DND-41 (cell line): ENCODE results near the gene ETV1.

Experiments used
- ATAC-seq: fragments of 200-7000 bp; cut with Tn5 transposase; 3 replicates; pipeline ENCODE4 v1.9.1; 2021; ENCODE audit warnings: low read depth; ENCODE audit not compliant: insufficient read depth
- DNase-seq: peaks from one replicate; pipeline ENCODE4 v3.0.0-alpha.2; 2020
- H2AFZ ChIP-seq: 2 replicates; pipeline ENCODE4 v1.6.0; 2012; ENCODE audit warnings: low read depth, low read length
- H3K27ac ChIP-seq: 2 replicates; pipeline ENCODE4 v1.5.1; 2012; ENCODE audit warnings: low read length, inconsistent platforms
- H3K27me3 ChIP-seq: fragments of 200-600 bp; sonication (generic); 2 replicates; pipeline ENCODE4 v1.6.0; 2012; ENCODE audit warnings: low read length, mild to moderate bottlenecking, inconsistent platforms; ENCODE audit not compliant: insufficient read depth, poor library complexity
- H3K36me3 ChIP-seq: 2 replicates; pipeline ENCODE4 v1.5.1; 2012; ENCODE audit warnings: low read length, inconsistent platforms; ENCODE audit not compliant: insufficient read depth
- H3K4me1 ChIP-seq: 2 replicates; pipeline ENCODE4 v1.5.1; 2012; ENCODE audit warnings: mild to moderate bottlenecking, low read length; ENCODE audit not compliant: insufficient read depth
- H3K4me2 ChIP-seq: 2 replicates; pipeline ENCODE4 v1.6.0; 2012; ENCODE audit warnings: mild to moderate bottlenecking, moderate library complexity, low read length, inconsistent platforms; ENCODE audit not compliant: insufficient read depth
- H3K4me3 ChIP-seq, 2 experiments: fragments of 200-600 bp in 1 of 2; shearing (Covaris generic) in 1 of 2; 2 replicates each; pipeline ENCODE4 v1.5.1; 2012 to 2016; ENCODE audit warnings: inconsistent platforms in 2 of 2, low read length in 2 of 2, mild to moderate bottlenecking in 2 of 2, low read depth in 1 of 2, moderate library complexity in 1 of 2
- H3K79me2 ChIP-seq: 2 replicates; pipeline ENCODE4 v1.6.0; 2012; ENCODE audit warnings: low read length, inconsistent platforms; ENCODE audit not compliant: insufficient read depth
- H3K9ac ChIP-seq: 2 replicates; pipeline ENCODE4 v1.6.0; 2012; ENCODE audit warnings: low read depth, mild to moderate bottlenecking, inconsistent platforms, low read length, moderate library complexity
- H3K9me3 ChIP-seq: 2 replicates; pipeline ENCODE4 v1.5.1; 2012; ENCODE audit warnings: low read length, moderate library complexity, mild to moderate bottlenecking, inconsistent platforms; ENCODE audit not compliant: insufficient read depth, severe bottlenecking
- H4K20me1 ChIP-seq: 2 replicates; pipeline ENCODE4 v1.6.0; 2012; ENCODE audit warnings: low read length; ENCODE audit not compliant: insufficient read depth
- EZH2 ChIP-seq: IDR thresholded peaks from 3 replicates; pipeline ENCODE4 v1.6.1; 2012; ENCODE audit warnings: borderline replicate concordance, low read depth, mild to moderate bottlenecking, moderate library complexity, low read length, inconsistent platforms; ENCODE audit not compliant: severe bottlenecking
- TF ChIP-seq, protein P1 (sequence below): IDR thresholded peaks from 2 replicates; pipeline ENCODE4 v1.5.1; 2012; ENCODE audit warnings: borderline replicate concordance, low read length, moderate library complexity, mild to moderate bottlenecking; ENCODE audit not compliant: poor library complexity, severe bottlenecking; ENCODE audit errors: extremely low read depth

Gene ETV1

GRCh38 chr7:13947535-13947934 lies 41.9 kb downstream of the ETV1 start:
- peaks cover 21% of the 10 kb centered on the region for H3K4me1 ChIP-seq
- no peaks in the 10 kb centered on the region for H3K9me3 ChIP-seq
- no peak overlapping the region for H3K27ac ChIP-seq
- no peaks in the 10 kb centered on the region for H3K36me3 ChIP-seq
- no peak overlapping the region for H3K9ac ChIP-seq
- H3K4me3 ChIP-seq: no peak overlapping the region
- no peak for ATAC-seq
- no peak overlapping the region for H3K4me2 ChIP-seq
- no peaks in the 10 kb centered on the region for H3K27me3 ChIP-seq
- H4K20me1 ChIP-seq: no peaks in the 10 kb centered on the region
- no peak for DNase-seq
- H3K79me2 ChIP-seq: no peaks in the 10 kb centered on the region
- H2AFZ ChIP-seq: no peak overlapping the region
- TF ChIP-seq EZH2: no peak
- TF ChIP-seq, protein P1, sequence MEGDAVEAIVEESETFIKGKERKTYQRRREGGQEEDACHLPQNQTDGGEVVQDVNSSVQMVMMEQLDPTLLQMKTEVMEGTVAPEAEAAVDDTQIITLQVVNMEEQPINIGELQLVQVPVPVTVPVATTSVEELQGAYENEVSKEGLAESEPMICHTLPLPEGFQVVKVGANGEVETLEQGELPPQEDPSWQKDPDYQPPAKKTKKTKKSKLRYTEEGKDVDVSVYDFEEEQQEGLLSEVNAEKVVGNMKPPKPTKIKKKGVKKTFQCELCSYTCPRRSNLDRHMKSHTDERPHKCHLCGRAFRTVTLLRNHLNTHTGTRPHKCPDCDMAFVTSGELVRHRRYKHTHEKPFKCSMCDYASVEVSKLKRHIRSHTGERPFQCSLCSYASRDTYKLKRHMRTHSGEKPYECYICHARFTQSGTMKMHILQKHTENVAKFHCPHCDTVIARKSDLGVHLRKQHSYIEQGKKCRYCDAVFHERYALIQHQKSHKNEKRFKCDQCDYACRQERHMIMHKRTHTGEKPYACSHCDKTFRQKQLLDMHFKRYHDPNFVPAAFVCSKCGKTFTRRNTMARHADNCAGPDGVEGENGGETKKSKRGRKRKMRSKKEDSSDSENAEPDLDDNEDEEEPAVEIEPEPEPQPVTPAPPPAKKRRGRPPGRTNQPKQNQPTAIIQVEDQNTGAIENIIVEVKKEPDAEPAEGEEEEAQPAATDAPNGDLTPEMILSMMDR: no peak

- Histone ChIP-seq H2AFZ (no peak overlapping the region), H3K36me3 (no peaks in the 10 kb centered on the region), H3K79me2 (no peaks in the 10 kb centered on the region), H3K4me3 (no peak overlapping the region), H3K9me3 (no peaks in the 10 kb centered on the region), H3K9ac (no peak overlapping the region), H4K20me1 (no peaks in the 10 kb centered on the region), H3K27me3 (no peaks in the 10 kb centered on the region), H3K4me1 (peaks cover 21% of the 10 kb centered on the region), H3K27ac (no peak overlapping the region), H3K4me2 (no peak overlapping the region)
- ATAC-seq: no peak
- no peak for DNase-seq
- TF ChIP-seq EZH2: no peak
- TF ChIP-seq, protein P1: no peak
Observed at GRCh38 chr7:13946181-13946580, 43.3 kb downstream of the ETV1 start.

GRCh38 chr7:13945670-13946069 lies 43.8 kb downstream of the ETV1 start:
- H3K36me3 ChIP-seq: no peaks in the 10 kb centered on the region
- H2AFZ ChIP-seq: no peak overlapping the region
- H3K27ac ChIP-seq: no peak overlapping the region
- H3K4me2 ChIP-seq: no peak overlapping the region
- H3K4me1 ChIP-seq: peaks cover 21% of the 10 kb centered on the region
- no peaks in the 10 kb centered on the region for H3K79me2 ChIP-seq
- no peak overlapping the region for H3K9ac ChIP-seq
- no peak for ATAC-seq
- TF ChIP-seq EZH2: no peak
- TF ChIP-seq, protein P1: no peak
- no peaks in the 10 kb centered on the region for H3K27me3 ChIP-seq
- no peaks in the 10 kb centered on the region for H4K20me1 ChIP-seq
- DNase-seq: no peak
- H3K9me3 ChIP-seq: no peaks in the 10 kb centered on the region
- H3K4me3 ChIP-seq: no peak overlapping the region

DNA sequence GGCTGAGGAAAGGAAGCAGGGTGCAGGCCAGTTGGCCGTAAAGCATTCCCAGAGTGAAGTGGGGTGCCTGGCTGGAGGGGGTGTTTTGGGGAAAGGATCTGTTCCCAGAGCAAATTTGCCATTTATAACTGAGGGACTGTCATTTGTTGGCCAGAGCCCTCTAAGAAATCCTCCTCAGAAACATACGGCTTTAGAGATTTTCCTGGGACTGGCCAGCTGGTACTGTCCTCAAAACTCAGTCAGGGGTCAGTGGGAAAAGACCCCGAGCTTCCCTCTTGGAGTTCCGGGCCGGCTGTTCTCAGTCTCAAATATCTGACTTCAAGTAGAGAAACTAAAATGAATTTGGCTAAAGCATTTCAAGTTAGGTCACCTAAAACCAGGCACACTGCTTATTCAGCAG lies 55.9 kb downstream of the ETV1 start:
- H3K27me3 ChIP-seq: no peaks in the 10 kb centered on the region
- H3K4me2 ChIP-seq: no peak overlapping the region
- H3K4me3 ChIP-seq: no peak overlapping the region
- H3K4me1 ChIP-seq: no peaks in the 10 kb centered on the region
- no peaks in the 10 kb centered on the region for H3K79me2 ChIP-seq
- DNase-seq (no peak), ATAC-seq (no peak)
- H3K27ac ChIP-seq: no peak overlapping the region
- no peaks in the 10 kb centered on the region for H3K9me3 ChIP-seq
- H3K36me3 ChIP-seq: no peaks in the 10 kb centered on the region
- no peak overlapping the region for H3K9ac ChIP-seq
- H2AFZ ChIP-seq: no peak overlapping the region
- TF ChIP-seq EZH2: no peak
- TF ChIP-seq, protein P1: no peak
- no peaks in the 10 kb centered on the region for H4K20me1 ChIP-seq
